Measurements from ENCODE around the gene RAB33A.

Gene RAB33A

GRCh38 chrX:130171446-130172126 lies at the start of gene RAB33A:
TSS of gene RAB33A (plus strand) at chrX:130171962. CDS start at chrX:130172063, 101 bp downstream.
- DNase-seq, result no peak

- no peak for DNase-seq
Measured at GRCh38 chrX:130124577-130124976, 47.2 kb upstream of the RAB33A start.

GRCh38 chrX:130125091-130125874 lies 46.5 kb upstream of the RAB33A start:
- DNase-seq, result no peak

- DNase-seq, result no peak
Measured at GRCh38 chrX:130130990-130131389, 40.8 kb upstream of the RAB33A start.

GRCh38 chrX:130136496-130136895 lies 35.3 kb upstream of the RAB33A start:
- no peak for DNase-seq

GRCh38 chrX:130136961-130137360 lies 34.8 kb upstream of the RAB33A start:
- no peak for DNase-seq

- no peak for DNase-seq
Measured at GRCh38 chrX:130139474-130140201, 32.1 kb upstream of the RAB33A start.

- DNase-seq, result no peak
Measured at GRCh38 chrX:130144509-130144908, 27.3 kb upstream of the RAB33A start.

GRCh38 chrX:130145123-130145522 lies 26.6 kb upstream of the RAB33A start:
- no peak for DNase-seq

- no peak for DNase-seq
Measured at GRCh38 chrX:130147631-130148030, 24.1 kb upstream of the RAB33A start.

- DNase-seq, result no peak
Measured at GRCh38 chrX:130155564-130155963, 16.2 kb upstream of the RAB33A start.

GRCh38 chrX:130158311-130158710 lies 13.5 kb upstream of the RAB33A start:
- DNase-seq, result no peak

- no peak for DNase-seq
Measured at GRCh38 chrX:130159776-130160175, 12.0 kb upstream of the RAB33A start.

- no peak for DNase-seq
Measured at GRCh38 chrX:130162094-130162735, 9.5 kb upstream of the RAB33A start.

- no peak for DNase-seq
Measured at GRCh38 chrX:130163398-130163797, 8.4 kb upstream of the RAB33A start.

GRCh38 chrX:130165181-130165702 lies 6.5 kb upstream of the RAB33A start:
- no peak for DNase-seq

- peak; percentile 96 for DNase-seq
Measured at GRCh38 chrX:130165703-130166502, 5.9 kb upstream of the RAB33A start, which contains the start of gene AIFM1. TSS of gene AIFM1 (minus strand) at chrX:130165841. CDS start at chrX:130165656, 185 bp downstream.

- no peak for DNase-seq
Measured at GRCh38 chrX:130166503-130166777, 5.3 kb upstream of the RAB33A start.

GRCh38 chrX:130167040-130167439 lies 4.7 kb upstream of the RAB33A start:
- no peak for DNase-seq

- peak; percentile 72 for DNase-seq
Measured at GRCh38 chrX:130170752-130171445, 863 bp upstream of the RAB33A start.

- DNase-seq, result no peak
Measured at GRCh38 chrX:130172127-130172845, 524 bp downstream of the RAB33A start.

All from DMS153 (cell line).